CD4-positive, alpha-beta T cell treated with Interleukin-2 at 100 ng/mL for 4 hours (primary cell): ENCODE measurements around the gene SPTBN4.
"Not testable (repeated sequence)": the region's sequence is repeated elsewhere in the genome, so short reads cannot be mapped to it uniquely, and the experiment has no call there.

Source experiments
- DNase-seq: peaks from one replicate; pipeline ENCODE4 v3.0.0-alpha.2; 2020; ENCODE audit warnings: low spot score

Gene SPTBN4

DNA sequence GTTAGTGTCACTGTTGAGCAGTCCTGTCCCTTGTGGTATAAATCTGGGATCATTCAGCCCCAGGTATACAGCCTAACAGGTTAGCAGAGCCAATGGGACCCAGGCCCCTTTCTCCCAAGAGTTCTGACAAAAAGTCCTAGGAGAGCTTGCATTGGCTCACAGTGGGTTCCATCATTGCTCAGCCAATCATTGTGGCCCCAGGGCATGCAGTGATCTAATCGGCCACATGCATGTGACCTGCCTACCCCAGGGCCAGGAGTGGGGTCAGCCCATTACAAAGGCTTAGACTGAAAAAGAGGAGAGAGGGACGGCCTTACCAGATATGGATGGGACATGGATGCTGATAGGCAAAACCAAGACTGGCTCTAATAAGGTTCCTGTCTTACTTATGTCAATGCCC, 41.1 kb downstream of the SPTBN4 start:
- DNase-seq = no peak

DNA sequence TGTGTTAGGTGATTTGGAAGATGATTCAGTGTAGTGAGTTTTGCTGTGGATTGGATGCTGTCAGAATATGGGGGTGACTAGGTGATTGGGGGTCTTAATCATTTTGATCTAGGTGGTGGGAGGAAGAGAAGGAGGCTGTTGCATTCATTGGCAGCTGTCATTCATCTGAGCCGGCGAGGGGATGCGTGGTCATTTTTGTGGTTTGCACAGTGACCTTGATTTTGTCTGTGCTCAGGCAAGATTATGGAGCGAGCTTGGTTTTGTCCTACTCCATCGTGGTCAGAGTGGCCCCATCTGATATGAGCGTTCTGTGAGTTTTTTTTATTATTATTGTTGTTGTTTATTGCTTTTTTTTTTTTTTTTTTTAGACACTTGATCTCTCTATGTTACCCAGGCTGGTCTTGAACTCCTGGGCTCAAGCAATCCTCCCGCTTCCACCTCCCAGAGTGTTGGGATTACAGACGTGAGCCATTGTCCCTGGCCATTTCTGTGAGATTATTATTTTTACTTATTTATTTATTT, 42.0 kb downstream of the SPTBN4 start:
- no peak for DNase-seq

DNA sequence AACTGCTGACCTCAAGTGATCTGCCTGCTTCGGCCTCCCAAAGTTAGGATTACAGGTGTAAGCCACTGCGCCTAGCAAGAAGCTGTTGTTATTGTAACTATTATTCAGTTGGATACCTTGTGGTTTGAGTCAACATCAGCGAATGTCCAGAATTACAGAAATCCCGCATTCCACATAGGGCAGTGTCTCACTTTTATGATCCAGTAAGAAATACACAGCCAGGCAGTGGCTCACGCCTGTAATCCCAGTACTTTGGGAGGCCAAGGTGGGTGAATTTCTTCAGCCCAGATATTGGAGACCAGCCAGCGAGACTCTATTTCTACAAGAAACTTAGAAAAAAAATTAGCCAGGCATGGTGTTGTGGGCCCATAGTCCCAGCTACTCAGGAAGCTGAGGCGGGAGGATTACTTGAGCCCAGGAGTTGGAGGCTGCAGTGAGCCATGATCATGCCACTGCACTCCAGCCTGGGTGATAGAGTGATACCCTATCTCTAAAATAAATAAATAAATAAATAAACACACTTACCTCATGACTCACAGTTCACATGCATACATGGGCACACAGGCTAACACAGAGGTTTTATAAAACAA, 43.8 kb downstream of the SPTBN4 start:
- no peak for DNase-seq

DNA sequence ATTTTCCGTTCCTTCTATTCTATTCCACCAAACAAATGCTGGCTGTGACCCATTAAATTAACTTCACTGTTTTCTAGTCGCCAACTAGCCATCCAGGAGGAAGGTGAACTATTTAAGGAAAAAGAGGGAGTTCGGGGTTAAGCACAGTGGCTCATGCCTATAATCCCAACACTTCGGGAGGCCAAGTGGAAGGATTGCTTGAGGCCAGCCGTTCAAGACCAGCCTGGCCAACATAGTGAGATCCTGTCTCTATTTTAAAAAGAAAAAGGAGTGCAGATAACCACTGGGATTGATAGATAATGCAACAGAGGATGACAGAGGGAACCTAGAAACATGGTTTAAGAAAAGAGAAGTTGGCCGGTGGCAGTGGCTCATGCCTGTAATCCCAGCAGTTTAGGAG, 44.7 kb downstream of the SPTBN4 start:
- no peak for DNase-seq

DNA sequence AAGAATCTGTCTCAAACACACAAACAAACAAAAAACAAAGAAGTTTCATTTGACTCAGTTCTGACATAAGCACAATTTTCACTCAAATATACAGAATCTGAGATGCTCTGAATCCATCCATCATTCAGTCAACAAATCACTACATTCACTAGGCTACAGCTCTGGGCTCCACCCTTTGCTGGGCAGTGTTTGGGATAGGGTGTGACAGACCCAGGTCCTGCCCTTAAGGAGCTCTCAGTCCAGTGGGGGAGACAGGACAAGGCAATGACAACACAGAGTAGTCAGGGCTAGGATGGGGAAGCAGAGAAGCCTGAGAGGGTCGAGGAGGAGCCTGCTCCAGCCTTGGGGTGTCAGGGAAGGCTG, 45.3 kb downstream of the SPTBN4 start:
- DNase-seq = no peak

DNA sequence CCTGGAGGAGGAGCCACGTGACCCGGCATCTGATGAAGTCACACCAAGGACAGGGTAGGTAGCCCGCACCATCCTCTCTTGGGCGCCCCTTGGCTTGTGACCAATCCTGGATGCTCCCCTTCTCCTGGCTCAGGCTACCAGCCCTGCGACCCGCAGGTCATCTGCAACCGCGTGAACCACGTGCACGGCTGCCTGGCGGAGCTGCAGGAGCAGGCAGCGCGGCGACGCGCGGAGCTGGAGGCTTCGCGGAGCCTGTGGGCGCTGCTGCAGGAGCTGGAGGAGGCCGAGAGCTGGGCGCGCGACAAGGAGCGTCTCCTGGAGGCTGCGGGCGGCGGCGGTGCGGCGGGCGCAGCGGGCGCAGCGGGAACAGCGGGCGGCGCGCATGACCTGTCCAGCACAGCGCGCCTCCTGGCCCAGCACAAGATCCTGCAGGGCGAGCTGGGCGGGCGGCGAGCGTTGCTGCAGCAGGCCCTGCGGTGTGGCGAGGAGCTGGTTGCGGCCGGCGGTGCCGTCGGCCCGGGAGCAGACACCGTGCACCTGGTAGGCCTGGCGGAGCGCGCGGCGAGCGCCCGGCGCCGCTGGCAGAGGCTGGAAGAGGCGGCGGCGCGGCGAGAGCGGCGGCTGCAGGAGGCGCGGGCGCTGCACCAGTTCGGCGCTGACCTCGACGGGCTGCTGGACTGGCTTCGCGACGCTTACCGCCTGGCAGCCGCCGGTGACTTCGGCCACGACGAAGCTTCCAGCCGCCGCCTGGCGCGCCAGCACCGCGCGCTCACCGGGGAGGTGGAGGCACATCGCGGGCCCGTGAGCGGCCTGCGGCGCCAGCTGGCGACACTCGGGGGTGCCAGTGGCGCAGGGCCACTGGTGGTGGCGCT, 45.9 kb downstream of the SPTBN4 start:
- DNase-seq = no peak

DNA sequence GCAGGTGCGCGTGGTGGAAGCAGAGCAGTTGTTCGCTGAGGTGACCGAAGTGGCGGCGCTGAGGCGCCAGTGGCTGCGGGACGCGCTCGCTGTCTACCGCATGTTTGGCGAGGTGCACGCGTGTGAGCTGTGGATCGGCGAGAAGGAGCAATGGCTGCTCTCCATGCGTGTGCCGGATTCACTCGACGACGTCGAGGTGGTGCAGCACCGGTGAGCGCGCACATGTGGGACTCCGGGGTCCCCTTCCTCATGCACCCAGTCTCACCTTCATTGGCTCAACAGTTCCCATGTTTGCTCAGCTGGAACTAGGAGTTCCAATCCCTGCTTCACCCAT, 46.5 kb downstream of the SPTBN4 start:
- no peak for DNase-seq

DNA sequence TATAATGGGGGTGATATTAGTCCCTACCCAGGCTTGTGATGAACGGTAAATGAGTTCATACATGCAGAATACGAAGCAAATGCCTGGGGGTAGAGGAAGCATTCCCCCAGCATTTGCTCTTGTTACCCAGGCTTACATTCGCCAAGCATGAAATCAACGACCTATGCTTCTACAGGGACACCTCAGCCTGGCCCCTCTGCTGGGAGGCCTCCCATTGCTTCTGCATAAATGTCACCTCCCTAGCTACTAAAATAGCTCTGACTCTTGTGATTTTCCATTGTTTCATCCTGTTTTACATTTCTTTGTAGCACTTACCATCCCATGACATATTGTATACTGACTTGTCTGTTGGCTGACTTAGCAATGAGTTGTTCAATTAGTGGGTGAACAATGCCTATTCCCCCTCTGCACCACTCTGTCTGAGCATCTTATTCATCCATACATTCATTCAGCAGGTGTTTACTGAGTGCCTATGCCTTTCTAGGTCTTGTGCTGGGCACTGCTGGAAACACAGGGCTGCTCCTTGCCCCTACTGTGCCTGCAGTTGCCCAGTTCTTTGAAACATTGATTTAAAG, 47.0 kb downstream of the SPTBN4 start:
- no peak for DNase-seq

DNA sequence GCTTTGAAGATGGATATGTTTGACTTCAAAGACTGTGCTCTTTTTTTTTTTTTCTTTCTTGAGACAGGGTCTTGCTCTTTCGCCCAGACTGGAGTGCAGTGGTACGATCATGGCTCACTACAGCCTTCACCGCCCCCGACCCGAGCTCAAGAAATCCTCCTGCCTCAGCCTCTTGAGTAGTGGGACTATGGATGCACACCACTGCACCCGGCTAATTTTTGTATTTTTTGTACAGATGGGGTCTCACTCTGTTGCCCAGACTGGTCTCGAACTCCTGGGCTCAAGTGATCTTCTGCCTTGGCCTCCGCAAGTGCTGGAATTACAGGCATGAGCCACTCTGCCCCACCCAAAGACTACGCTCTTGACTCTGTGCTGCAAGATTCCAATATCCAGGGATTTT, 50.4 kb downstream of the SPTBN4 start:
- no peak for DNase-seq

DNA sequence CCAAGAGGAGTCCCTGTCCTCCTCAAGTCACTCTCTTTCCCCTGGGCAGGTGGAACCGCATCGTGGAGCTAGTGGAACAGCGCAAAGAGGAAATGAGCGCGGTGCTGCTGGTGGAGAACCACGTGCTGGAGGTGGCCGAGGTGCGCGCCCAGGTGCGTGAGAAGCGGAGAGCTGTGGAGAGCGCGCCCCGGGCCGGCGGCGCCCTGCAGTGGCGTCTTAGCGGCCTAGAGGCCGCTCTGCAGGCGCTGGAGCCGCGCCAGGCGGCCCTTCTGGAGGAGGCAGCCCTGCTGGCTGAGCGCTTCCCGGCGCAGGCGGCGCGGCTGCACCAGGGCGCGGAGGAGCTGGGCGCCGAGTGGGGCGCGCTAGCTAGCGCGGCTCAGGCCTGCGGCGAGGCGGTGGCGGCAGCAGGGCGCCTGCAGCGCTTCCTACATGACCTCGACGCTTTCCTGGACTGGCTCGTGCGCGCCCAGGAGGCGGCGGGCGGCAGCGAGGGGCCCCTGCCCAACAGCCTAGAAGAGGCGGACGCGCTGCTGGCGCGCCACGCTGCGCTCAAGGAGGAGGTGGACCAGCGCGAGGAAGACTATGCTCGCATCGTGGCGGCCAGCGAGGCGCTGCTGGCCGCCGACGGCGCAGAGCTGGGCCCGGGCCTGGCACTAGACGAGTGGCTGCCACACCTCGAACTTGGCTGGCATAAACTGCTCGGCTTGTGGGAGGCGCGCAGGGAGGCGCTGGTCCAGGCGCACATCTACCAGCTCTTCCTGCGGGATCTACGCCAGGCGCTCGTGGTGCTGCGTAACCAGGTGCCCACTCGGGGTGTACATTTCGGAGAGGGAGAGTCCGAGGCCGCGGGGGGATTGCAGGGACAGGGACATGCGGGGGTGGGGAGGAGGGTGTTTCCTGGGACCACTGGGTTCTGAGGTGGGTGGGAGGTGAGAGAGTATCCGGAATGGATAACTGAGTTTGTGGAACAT, 52.8 kb downstream of the SPTBN4 start:
- no peak for DNase-seq

DNA sequence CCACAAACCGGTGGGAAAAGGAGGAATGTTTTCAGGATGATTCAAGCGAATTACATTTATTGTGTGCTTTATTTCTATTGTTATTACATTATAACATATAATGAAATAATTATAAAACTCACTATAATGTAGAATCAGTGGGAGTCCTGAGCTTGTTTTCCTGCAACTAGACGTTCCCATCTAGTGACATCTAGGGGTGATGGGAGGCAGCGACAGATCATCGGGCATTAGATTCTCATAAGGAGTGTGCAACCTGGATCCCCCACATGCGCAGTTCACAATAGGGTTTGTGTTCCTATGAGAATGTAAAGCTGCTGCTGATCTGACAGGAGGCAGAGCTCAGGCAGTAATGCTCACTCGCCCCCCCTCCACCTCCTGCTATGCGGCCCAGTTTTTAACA, 54.5 kb downstream of the SPTBN4 start:
- DNase-seq = no peak

DNA sequence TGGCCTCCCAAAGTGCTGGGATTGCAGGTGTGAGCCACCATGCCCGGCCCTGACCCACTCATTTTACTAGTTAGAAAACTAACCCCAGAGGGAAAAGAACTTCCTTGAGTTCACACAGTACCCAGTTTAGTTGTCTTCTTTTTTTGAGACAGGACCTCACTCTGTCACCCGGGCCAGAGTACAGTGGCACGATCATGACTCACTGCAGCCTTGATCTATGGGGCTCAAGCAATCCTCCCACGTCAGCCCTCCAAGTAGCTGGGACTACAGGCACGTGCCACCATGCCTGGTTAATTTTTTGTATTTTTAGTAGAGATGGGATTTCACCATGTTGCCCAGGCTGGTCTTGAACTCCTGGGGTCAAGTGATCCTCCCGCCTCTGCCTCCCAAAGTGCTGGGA, 55.1 kb downstream of the SPTBN4 start:
- DNase-seq = not testable (repeated sequence)

DNA sequence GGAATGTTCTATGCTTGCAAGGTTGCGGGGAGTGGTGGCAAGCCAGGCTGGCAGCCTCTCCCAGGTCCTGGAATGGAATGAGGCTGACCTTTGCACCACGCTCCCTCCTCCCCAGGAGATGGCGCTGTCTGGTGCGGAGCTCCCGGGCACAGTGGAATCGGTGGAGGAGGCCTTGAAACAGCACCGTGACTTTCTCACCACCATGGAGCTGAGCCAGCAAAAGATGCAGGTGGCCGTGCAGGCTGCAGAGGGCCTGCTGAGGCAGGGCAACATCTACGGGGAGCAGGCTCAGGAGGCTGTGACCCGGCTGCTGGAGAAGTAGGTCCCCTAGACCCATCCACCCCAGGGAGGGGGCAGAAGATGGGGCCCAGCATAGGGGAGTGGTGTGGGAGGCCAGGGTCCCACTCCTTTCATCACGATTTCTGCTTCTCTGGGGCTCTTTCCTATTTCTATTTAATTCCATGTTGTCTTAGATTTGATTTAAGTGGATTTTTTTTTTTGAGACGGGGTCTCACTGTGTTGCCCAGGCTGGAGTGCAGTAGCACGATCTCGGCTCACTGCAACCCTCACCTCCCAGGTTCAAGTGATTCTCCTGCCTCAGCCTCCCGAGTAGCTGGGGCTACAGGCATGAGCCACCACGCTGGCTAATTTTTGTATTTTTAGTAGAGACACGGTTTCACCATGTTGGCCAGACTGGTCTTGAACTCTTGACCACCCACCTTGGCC, 56.7 kb downstream of the SPTBN4 start:
- DNase-seq = peak; percentile 33

DNA sequence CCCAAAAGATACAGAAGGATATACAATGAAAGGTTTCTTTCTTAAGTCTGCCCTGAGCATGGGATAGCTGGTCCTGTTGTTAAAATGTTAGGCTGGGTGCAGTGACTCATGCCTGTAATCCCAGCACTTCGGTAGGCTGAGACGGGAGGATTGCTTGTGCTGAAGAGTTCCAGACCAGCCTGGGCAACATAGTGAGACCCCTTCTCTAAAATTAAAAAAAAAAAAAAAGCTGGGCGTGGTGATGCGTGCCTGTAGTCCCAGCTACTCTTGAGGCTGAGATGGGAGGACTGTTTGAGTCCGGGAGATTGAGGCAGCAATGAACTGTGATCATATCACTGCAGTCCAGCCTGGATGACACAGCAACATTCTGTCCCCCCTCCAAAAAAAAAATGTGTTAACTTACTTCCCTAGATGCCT, 57.3 kb downstream of the SPTBN4 start:
- no peak for DNase-seq

DNA sequence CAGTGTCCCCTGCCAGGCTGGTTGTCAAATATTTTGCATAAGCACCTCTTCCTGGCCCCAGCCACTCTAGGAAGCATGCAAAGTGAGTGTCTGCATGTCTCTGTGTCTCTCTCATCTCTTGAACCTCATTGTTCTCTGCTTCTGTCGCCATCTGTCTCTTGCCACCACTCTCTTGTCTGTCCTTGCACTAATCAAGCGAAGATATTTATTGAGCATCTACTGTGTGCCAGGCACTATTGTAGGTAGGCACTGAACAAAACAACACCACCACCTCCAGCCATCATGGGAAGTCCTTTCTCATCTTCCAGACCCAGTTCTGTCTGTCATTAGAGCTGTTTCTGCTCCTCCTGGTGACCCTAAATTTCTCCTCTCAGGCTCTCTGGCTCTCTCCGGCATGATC, 57.9 kb downstream of the SPTBN4 start:
- DNase-seq = no peak

DNA sequence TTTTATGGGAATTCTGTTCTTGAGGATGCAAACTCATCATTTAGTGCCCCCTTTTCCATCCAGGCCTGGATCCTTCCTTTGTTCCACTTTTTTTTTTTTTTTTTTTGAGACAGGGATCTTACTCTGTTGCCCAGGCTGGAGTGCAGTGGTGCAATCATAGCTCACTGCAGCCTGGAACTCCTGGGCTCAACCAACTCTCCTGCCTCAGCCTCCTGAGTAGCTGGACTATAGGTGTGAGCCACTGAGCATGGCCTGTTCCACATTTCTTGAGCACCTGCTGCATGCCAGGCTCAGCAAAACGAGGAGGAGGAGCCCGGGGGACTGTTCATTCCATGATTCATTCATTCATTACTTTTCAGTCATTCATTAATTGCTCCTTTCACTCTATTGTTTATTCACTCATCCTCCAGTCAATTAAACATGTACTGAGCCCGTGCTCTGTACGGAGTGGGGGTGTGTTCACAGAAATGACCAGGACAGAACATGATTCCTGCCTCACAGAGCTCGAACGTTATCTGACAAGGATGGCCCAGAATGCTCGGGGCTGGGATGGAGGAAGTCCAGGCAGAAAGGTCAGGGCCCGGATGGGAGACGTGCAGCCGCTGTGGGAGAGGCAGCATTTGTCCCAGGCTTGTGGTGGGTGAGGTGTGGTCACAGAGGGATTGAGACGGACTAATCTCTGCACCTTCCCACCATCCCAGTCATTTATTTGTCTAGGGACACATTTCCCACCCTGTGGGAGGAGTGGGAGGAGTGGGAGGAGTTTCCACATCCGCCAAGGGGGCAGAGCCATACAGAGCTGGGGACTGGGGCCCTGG, 58.6 kb downstream of the SPTBN4 start:
- DNase-seq = no peak

DNA sequence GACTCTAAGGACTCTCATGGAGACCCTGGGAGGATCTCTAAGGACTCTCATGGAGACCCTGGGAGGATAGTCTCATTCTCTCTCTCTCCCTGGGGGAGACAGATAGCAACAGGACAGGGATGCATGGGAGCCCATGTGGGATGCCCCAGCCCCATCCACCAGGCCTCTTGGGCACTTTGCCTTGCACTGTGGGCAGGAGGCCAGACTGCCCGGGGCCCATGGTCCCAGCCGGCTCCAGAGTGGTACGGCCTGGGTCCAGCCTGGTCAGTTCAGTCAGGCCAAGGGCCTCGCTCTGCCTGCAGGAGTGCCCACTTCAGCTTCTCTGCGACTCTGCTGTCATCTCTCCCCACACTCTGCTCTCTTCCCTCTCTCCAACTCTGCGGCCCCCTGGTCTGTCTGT, 61.3 kb downstream of the SPTBN4 start:
- DNase-seq = no peak

DNA sequence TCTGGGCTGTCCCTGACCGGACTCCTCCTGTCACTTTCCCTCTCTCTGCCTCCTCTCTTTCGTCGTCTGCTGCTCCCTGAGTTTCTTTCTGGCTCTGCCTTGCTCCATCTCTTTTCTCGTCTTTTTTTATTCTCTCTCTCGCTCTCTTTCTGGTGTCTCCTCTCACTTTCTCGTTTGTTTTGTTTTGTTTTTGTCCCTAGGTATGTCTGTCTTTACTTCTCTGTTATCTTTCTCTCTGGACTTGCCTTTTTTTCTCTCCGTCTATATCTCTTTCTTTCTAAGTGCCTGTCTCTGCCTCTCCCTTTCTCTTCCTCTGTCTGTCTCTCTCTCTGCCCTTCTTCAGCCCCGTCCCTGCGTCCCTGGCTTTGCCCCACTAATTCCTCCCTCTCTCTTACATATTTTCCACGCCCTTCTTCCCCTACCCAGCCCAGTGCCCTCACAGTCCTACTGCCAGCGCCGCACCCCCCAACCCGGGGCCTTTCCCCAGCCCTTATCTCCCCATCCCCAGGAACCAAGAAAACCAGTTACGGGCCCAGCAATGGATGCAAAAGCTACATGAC, 61.8 kb downstream of the SPTBN4 start:
- DNase-seq = no peak

DNA sequence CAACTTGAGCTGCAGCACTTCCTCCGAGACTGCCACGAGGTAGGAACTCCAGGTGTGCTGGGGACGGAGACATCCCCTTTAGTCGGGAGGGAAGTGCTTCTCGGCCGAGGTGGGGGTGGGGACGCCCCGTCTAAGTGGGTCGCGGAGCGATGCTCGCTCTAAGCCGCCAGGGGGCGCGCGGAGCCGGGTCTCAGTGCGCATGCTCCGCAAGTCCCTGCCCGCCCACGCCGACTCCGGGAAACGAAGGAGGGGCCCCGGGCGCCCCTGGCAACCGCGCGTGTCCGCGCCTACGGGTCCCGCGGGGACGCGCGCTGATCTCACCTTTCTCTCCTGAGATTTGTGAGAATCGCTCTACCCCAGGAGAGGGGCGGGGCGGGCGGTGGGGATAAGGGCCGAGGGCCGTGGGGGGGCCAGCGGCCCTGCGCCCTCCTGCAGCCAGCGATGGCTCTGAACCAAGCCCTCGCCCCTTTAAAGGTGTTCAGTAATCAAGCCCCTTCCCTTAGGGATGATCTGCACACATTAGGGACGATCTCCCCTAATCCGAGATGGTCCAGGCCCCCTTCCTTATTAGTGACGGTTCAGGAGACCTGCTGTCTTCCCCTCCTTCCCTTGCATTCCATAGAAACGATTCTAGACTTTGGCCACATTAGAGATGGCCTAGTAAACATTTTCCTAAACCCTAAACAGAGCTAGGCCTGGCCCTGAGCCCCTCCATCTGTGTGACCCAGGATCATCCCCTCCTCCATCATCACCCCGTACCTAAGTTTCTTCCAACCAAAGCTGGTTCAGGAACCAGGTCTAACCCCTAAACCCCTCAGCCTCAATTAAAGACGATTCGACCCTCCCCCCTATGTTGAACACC, 62.5 kb downstream of the SPTBN4 start:
- DNase-seq = peak; percentile 88
